Loucy (cell line): ENCODE data around the gene PCNX4.

Source experiments
- H2AFZ ChIP-seq: fragments of 200-600 bp; sonication (generic); 2 replicates; pipeline ENCODE4 v1.6.0; 2016; ENCODE audit warnings: antibody characterized with exemption, mild to moderate bottlenecking, low read length, moderate library complexity
- H3F3A ChIP-seq: fragments of 200-600 bp; 2 replicates; pipeline ENCODE4 v1.6.0; 2016; ENCODE audit warnings: antibody characterized with exemption, low read depth, mild to moderate bottlenecking
- H3K27me3 ChIP-seq: fragments of 200-600 bp; sonication (generic); 2 replicates; pipeline ENCODE4 v1.6.1; 2014; ENCODE audit warnings: low read length, mild to moderate bottlenecking; ENCODE audit not compliant: insufficient read depth, poor library complexity, severe bottlenecking
- H3K36me3 ChIP-seq: fragments of 200-600 bp; sonication (generic); 2 replicates; pipeline ENCODE4 v1.6.1; 2016; ENCODE audit warnings: low read length; ENCODE audit not compliant: insufficient read depth
- H3K4me1 ChIP-seq: fragments of 200-600 bp; sonication (generic); 2 replicates; pipeline ENCODE4 v1.5.1; 2014; ENCODE audit warnings: low read length, mild to moderate bottlenecking; ENCODE audit not compliant: insufficient read depth, poor library complexity, severe bottlenecking
- H3K4me2 ChIP-seq: fragments of 200-600 bp; sonication (generic); 2 replicates; pipeline ENCODE4 v1.6.0; 2014; ENCODE audit warnings: antibody characterized with exemption, low read length, low read depth, mild to moderate bottlenecking; ENCODE audit not compliant: poor library complexity, severe bottlenecking
- H3K4me3 ChIP-seq: fragments of 200-600 bp; sonication (generic); 2 replicates; pipeline ENCODE4 v1.5.1; 2014; ENCODE audit warnings: low read length, mild to moderate bottlenecking, mixed read lengths; ENCODE audit not compliant: poor library complexity, severe bottlenecking
- H3K79me2 ChIP-seq: fragments of 200-600 bp; sonication (generic); 2 replicates; pipeline ENCODE4 v1.6.1; 2014; ENCODE audit warnings: low read length; ENCODE audit not compliant: insufficient read depth
- H3K9ac ChIP-seq: fragments of 200-600 bp; sonication (generic); 2 replicates; pipeline ENCODE4 v1.6.0; 2014; ENCODE audit warnings: mild to moderate bottlenecking, low read depth, low read length, moderate library complexity; ENCODE audit not compliant: poor library complexity, severe bottlenecking
- H3K9me2 ChIP-seq: fragments of 200-600 bp; sonication (generic); replicated peaks from 2 replicates; pipeline ENCODE4 v1.6.1; 2016; ENCODE audit warnings: low read depth, low read length, mixed read lengths
- H3K9me3 ChIP-seq: fragments of 200-600 bp; sonication (generic); 2 replicates; pipeline ENCODE4 v1.6.1; 2014; ENCODE audit warnings: mild to moderate bottlenecking, antibody characterized with exemption, low read length, low read depth; ENCODE audit not compliant: insufficient read depth
- H4K20me1 ChIP-seq: fragments of 200-600 bp; sonication (generic); 2 replicates; pipeline ENCODE4 v1.6.0; 2014; ENCODE audit warnings: antibody characterized with exemption, low read length, mild to moderate bottlenecking; ENCODE audit not compliant: insufficient read depth, poor library complexity, severe bottlenecking
- CTCF ChIP-seq: fragments of 200-600 bp; sonication (generic); conservative IDR thresholded peaks from 2 replicates; pipeline ENCODE4 v1.5.1; 2014; ENCODE audit warnings: mild to moderate bottlenecking, antibody characterized with exemption, low read length
- EZH2phosphoT487 ChIP-seq: fragments of 200-600 bp; IDR thresholded peaks from 2 replicates; pipeline ENCODE4 v1.6.1; 2018; ENCODE audit warnings: antibody characterized with exemption, mild to moderate bottlenecking, moderate library complexity, borderline replicate concordance

Gene PCNX4

GRCh38 chr14:60067882-60068281, 23.8 kb upstream of the PCNX4 start:
- H4K20me1 ChIP-seq: no peaks in the 10 kb centered on the region
- H3K36me3 ChIP-seq: no peaks in the 10 kb centered on the region
- no peak overlapping the region for H3K9ac ChIP-seq
- TF ChIP-seq EZH2phosphoT487: no peak
- no peak for TF ChIP-seq CTCF
- H3K4me3 ChIP-seq: no peak overlapping the region
- no peaks in the 10 kb centered on the region for H3K27me3 ChIP-seq
- H2AFZ ChIP-seq: no peak overlapping the region
- H3K79me2 ChIP-seq: no peaks in the 10 kb centered on the region
- H3K9me2 ChIP-seq: no peaks in the 10 kb centered on the region
- no peaks in the 10 kb centered on the region for H3K9me3 ChIP-seq
- H3K4me1 ChIP-seq: no peaks in the 10 kb centered on the region
- no peaks in the 10 kb centered on the region for H3F3A ChIP-seq
- no peak overlapping the region for H3K4me2 ChIP-seq

- TF ChIP-seq EZH2phosphoT487 (no peak), CTCF (peak; percentile 66)
- Histone ChIP-seq H3K4me2 (no peak overlapping the region), H3K27me3 (no peaks in the 10 kb centered on the region), H3K36me3 (no peaks in the 10 kb centered on the region), H3K4me1 (no peaks in the 10 kb centered on the region), H3K4me3 (no peak overlapping the region), H3K9me2 (no peaks in the 10 kb centered on the region), H3K79me2 (no peaks in the 10 kb centered on the region), H4K20me1 (no peaks in the 10 kb centered on the region), H2AFZ (peak overlapping the region; percentile 76), H3F3A (no peaks in the 10 kb centered on the region), H3K9me3 (peaks cover 5% of the 10 kb centered on the region; the same call in 1 of the 2 replicates), H3K9ac (no peak overlapping the region)
Measured at GRCh38 chr14:60079723-60080122, 12.0 kb upstream of the PCNX4 start.

GRCh38 chr14:60085085-60085484, 6.6 kb upstream of the PCNX4 start:
- no peaks in the 10 kb centered on the region for H3K79me2 ChIP-seq
- no peaks in the 10 kb centered on the region for H3K9me3 ChIP-seq
- H3K9me2 ChIP-seq: no peaks in the 10 kb centered on the region
- H3K27me3 ChIP-seq: no peaks in the 10 kb centered on the region
- no peak overlapping the region for H3K9ac ChIP-seq
- no peaks in the 10 kb centered on the region for H4K20me1 ChIP-seq
- no peak overlapping the region for H3K4me3 ChIP-seq
- H2AFZ ChIP-seq: peak overlapping the region; percentile 73; the same call in 1 of the 2 replicates
- H3K4me2 ChIP-seq: no peak overlapping the region
- H3K36me3 ChIP-seq: no peaks in the 10 kb centered on the region
- H3K4me1 ChIP-seq: peaks cover 25% of the 10 kb centered on the region
- no peaks in the 10 kb centered on the region for H3F3A ChIP-seq
- no peak for TF ChIP-seq EZH2phosphoT487
- TF ChIP-seq CTCF: no peak
